Kidney (tissue), 14 donors: ENCODE results near the gene ABHD16A. TPM values are rescaled to one million over a fixed set of nuclear protein-coding genes. Genes with fewer than 3 reads are reported as not detected.

Source experiments
- DNase-seq, 5 donors: peaks; one replicate each; pipeline ENCODE4 v3.0.0-alpha.2; 2013 to 2020
- FAIRE-seq: peaks from 2 replicates; lab custom pipeline; 2012; peaks lifted over from hg19 to GRCh38; lab: Jason Lieb, UNC
- H3K27ac ChIP-seq, 2 donors: one replicate each; pipeline ENCODE4 v1.7.0; 2013; ENCODE audit warnings: low read depth in 2 of 2, low read length in 2 of 2, inconsistent platforms in 1 of 2
- H3K27me3 ChIP-seq: one replicate; pipeline ENCODE4 v1.7.1; 2013; ENCODE audit warnings: low read length, inconsistent platforms; ENCODE audit not compliant: control insufficient read depth, insufficient read depth
- H3K36me3 ChIP-seq, 3 donors: one replicate each; pipeline versions ENCODE4 v1.7.0 to v1.7.1; 2013; ENCODE audit warnings: low read length in 3 of 3, control low read depth in 1 of 3, inconsistent platforms in 1 of 3; ENCODE audit not compliant: insufficient read depth in 3 of 3, control insufficient read depth in 2 of 3
- H3K4me1 ChIP-seq, 3 donors: one replicate each; pipeline versions ENCODE4 v1.7.0 to v1.7.1; 2013; ENCODE audit warnings: low read length in 3 of 3, inconsistent platforms in 1 of 3, low read depth in 1 of 3; ENCODE audit not compliant: control insufficient read depth in 2 of 3, insufficient read depth in 2 of 3
- H3K4me3 ChIP-seq, 3 donors: one replicate each; pipeline versions ENCODE4 v1.7.0 to v1.8.1; 2013; ENCODE audit warnings: low read length in 3 of 3, control low read depth in 1 of 3, inconsistent platforms in 1 of 3
- H3K9ac ChIP-seq, 3 donors: one replicate each; pipeline versions ENCODE4 v1.7.0 to v1.7.1; 2013; ENCODE audit warnings: low read length in 3 of 3, control low read depth in 1 of 3, inconsistent platforms in 1 of 3
- H3K9me3 ChIP-seq, 3 donors: one replicate each; pipeline versions ENCODE4 v1.7.0 to v1.7.1; 2013; ENCODE audit warnings: low read length in 3 of 3, control low read depth in 1 of 3, inconsistent platforms in 1 of 3; ENCODE audit not compliant: control insufficient read depth in 2 of 3, insufficient read depth in 1 of 3
- CTCF ChIP-seq: IDR thresholded peaks from 3 replicates; pipeline ENCODE4 v1.5.1; 2012; ENCODE audit warnings: mild to moderate bottlenecking, moderate library complexity, borderline replicate concordance; ENCODE audit not compliant: insufficient read depth; ENCODE audit errors: extremely low read depth
- intact Hi-C: fragments of 100-400 bp; cut with DNase I; formaldehyde crosslinking; loops from one replicate; pipeline ENCODE4 v1.11.1; 2022
- polyA plus RNA-seq: library from polyadenylated mRNA; stranded (reverse); fragments of 350-450 nt; fragmentation: Illumina TruSeq; extraction: RNeasy Lipid Tissue Mini Kit (QIAGEN cat#74804); gene quantifications from one replicate; pipeline ENCODE4 v1.2.3, GENCODE V29; 2014; ENCODE audit warnings: low read depth, low replicate concordance; ENCODE audit not compliant: insufficient read depth
- total RNA-seq: library from RNA; stranded (reverse); fragmentation: NEBNext Ultra II Directional; extraction: Animal tissue kit (Norgen Biotek cat#: 25700); gene quantifications from one replicate; pipeline ENCODE4 v1.2.1, GENCODE V29; 2021
- donor health status: control.
- donor health status: control.
- donor health status: control.
- donor health status: control.
- donor health status: control.
- donor health status: DM: yes; HTN: yes; CAD: no.
- donor health status: Normal renal cell carcinoma (clear cell type).

ABHD16A gene
- total and polyA plus RNA-seq, 2 donors from 2014 or later, result 48.7 to 50.2 TPM

- intact Hi-C loops, result no loop called here
- FAIRE-seq, result no peak
- H3K27ac ChIP-seq, result no peak overlapping the region
- no peaks in the 10 kb centered on the region for H3K9me3 ChIP-seq
- no peaks in the 10 kb centered on the region for H3K4me1 ChIP-seq
- TF ChIP-seq CTCF, result no peak
- no peak overlapping the region for H3K4me3 ChIP-seq
- H3K36me3 ChIP-seq, result no peaks in the 10 kb centered on the region
- no peak overlapping the region for H3K9ac ChIP-seq
- no peaks in the 10 kb centered on the region for H3K27me3 ChIP-seq
- no peak for DNase-seq
These were observed 5.1 kb upstream of the ABHD16A start for GRCh38 chr6:31708224-31708623.

GRCh38 chr6:31707701-31708100, 4.6 kb upstream of the ABHD16A start:
- FAIRE-seq (no peak), DNase-seq (no peak)
- no peak overlapping the region for H3K4me3 ChIP-seq
- H3K27me3 ChIP-seq, result no peaks in the 10 kb centered on the region
- H3K9me3 ChIP-seq, result no peaks in the 10 kb centered on the region
- no peak overlapping the region for H3K9ac ChIP-seq
- no peak overlapping the region for H3K27ac ChIP-seq
- H3K4me1 ChIP-seq, result no peaks in the 10 kb centered on the region
- intact Hi-C loops, result no loop called here
- no peaks in the 10 kb centered on the region for H3K36me3 ChIP-seq
- no peak for TF ChIP-seq CTCF

GRCh38 chr6:31706599-31706998, 3.5 kb upstream of the ABHD16A start, which contains the start of gene LY6G6F:
LY6G6F (plus strand) TSS chr6:31706866; CDS start chr6:31706907, 41 bp downstream.
- no peak for TF ChIP-seq CTCF

GRCh38 chr6:31705931-31706330, 2.8 kb upstream of the ABHD16A start:
- no peaks in the 10 kb centered on the region for H3K9me3 ChIP-seq
- H3K27ac ChIP-seq, result no peak overlapping the region
- TF ChIP-seq CTCF, result no peak
- intact Hi-C loops, result no loop called here
- peaks cover 0 to 10% (median 7%) of the 10 kb centered on the region in 3 donors for H3K4me1 ChIP-seq
- H3K9ac ChIP-seq, result no peak overlapping the region
- FAIRE-seq (no peak), DNase-seq (no peak)
- peaks cover 0 to 1% (median 0%) of the 10 kb centered on the region in 3 donors for H3K36me3 ChIP-seq
- no peak overlapping the region for H3K4me3 ChIP-seq
- H3K27me3 ChIP-seq, result no peaks in the 10 kb centered on the region

More at GRCh38 chr6:31706599-31706998, 3.5 kb upstream of the ABHD16A start, which contains the start of gene LY6G6F:
- intact Hi-C loops, result no loop called here
- Histone ChIP-seq H3K4me3 (no peak within 1 kb of the TSS), H3K27me3 (no peaks in the 10 kb centered on the region), H3K36me3 (no peaks in the 10 kb centered on the region), H3K27ac (no peak within 1 kb of the TSS), H3K4me1 (peaks cover 0 to 5% (median 5%) of the 10 kb centered on the region in 3 donors), H3K9me3 (no peaks in the 10 kb centered on the region), H3K9ac (no peak within 1 kb of the TSS)
- no peak for FAIRE-seq
- no peak for DNase-seq
